ENCODE results near the gene CDSN. TPM values are rescaled to one million over a fixed set of nuclear protein-coding genes. Genes with fewer than 3 reads are reported as not detected.
"Not testable (repeated sequence)": the region's sequence is repeated elsewhere in the genome, so short reads cannot be mapped to it uniquely, and the experiment has no call there.

CDSN gene, protein sequence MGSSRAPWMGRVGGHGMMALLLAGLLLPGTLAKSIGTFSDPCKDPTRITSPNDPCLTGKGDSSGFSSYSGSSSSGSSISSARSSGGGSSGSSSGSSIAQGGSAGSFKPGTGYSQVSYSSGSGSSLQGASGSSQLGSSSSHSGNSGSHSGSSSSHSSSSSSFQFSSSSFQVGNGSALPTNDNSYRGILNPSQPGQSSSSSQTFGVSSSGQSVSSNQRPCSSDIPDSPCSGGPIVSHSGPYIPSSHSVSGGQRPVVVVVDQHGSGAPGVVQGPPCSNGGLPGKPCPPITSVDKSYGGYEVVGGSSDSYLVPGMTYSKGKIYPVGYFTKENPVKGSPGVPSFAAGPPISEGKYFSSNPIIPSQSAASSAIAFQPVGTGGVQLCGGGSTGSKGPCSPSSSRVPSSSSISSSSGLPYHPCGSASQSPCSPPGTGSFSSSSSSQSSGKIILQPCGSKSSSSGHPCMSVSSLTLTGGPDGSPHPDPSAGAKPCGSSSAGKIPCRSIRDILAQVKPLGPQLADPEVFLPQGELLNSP
- not detected in 3 replicates for total RNA-seq

DNA sequence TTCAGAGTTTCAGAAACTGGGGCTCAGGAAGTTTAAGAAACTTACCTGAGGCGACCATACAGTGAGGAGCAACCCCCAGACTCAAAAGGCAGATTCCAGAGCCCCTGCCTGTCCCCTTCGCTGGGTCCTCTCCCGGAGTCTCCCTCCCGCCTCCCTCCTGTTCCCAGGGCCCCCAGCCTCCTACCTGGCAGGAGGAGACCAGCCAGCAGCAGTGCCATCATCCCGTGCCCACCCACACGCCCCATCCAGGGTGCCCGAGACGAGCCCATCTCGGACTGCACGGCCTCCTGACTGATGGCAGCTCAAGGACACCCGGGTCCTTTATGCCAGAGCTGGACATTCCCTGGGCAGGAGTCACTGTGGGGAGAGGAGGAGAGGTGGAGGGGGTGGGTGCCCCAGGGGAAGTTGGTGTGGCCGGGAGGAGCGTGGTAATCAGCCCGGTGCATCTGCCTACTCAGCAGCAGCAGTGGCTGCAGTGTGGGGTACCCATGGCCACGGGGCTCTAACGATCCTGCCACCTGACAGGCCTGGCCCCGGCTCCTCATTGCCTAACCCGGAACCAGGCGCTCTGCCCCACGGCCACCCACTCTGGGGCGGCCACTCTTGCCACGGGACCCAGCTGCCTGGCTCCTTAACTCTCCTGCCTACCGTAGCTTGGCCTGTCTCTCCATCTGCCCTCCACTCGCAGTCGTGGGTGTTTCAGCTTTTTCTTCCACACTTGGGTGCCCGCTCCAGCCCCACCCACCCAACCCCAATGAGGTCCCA, at the start of gene CDSN:
Gene CDSN (minus strand): TSS at position 296 of the 765 bp plus-strand sequence. CDS start 27 bp downstream, at position 269.
- DNase-seq (ENCODE audit: low spot score in 2 of 2, unreplicated experiment in 2 of 2): no peak
- H3K4me3 Mint-ChIP-seq: no peak within 1 kb of the TSS
- H3K36me3 Mint-ChIP-seq: no peaks in the 10 kb centered on the region
- peaks cover 20% of the 10 kb centered on the region for H3K27me3 Mint-ChIP-seq (ENCODE audit: low read depth)
- TF ChIP-seq, protein P1, sequence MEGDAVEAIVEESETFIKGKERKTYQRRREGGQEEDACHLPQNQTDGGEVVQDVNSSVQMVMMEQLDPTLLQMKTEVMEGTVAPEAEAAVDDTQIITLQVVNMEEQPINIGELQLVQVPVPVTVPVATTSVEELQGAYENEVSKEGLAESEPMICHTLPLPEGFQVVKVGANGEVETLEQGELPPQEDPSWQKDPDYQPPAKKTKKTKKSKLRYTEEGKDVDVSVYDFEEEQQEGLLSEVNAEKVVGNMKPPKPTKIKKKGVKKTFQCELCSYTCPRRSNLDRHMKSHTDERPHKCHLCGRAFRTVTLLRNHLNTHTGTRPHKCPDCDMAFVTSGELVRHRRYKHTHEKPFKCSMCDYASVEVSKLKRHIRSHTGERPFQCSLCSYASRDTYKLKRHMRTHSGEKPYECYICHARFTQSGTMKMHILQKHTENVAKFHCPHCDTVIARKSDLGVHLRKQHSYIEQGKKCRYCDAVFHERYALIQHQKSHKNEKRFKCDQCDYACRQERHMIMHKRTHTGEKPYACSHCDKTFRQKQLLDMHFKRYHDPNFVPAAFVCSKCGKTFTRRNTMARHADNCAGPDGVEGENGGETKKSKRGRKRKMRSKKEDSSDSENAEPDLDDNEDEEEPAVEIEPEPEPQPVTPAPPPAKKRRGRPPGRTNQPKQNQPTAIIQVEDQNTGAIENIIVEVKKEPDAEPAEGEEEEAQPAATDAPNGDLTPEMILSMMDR (IDR thresholded peaks at IDR 0.05; ENCODE audit: unreplicated experiment): no peak
- no peaks in the 10 kb centered on the region for H3K9me3 Mint-ChIP-seq
- peaks cover 27% of the 10 kb centered on the region for H3K4me1 Mint-ChIP-seq
- H3K27ac Mint-ChIP-seq: no peak within 1 kb of the TSS

DNA sequence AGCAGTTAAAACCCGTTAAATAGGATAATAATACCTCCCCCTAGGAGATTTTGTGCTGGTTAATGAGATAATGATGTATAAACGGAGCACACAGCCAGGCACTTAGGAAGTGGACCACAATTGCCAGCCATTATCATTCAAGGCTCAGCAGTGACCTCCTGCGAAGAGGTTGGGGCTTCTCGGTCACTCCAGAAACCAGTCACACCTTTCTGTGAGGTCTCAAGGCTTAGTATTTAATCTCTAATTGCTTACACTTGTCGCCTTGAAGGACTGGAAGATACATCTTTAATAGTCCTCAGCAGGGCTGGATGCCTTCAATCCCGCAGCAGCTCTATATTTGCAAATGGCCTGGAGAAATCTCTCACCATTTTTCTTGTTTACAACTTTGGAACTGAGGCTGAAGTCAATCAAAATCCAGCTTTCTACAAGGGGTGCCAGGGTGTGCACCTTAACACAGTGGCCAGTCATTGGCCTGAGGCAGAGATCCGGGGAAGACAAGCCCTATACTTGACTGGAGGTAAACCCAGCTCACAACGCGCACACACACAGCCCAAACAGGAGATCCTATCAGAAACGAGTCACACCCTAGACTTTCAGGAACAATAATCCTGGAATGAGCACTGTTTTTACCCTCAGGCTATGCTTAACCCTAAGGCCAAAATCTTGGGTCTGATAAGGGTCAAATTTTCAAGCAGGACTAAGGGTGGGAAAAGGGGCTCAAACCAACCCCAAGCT, 49.0 kb upstream of the CDSN start:
- Mint-ChIP-seq H3K27ac (no peak overlapping the region), H3K4me1 (no peaks in the 10 kb centered on the region), H3K9me3 (no peaks in the 10 kb centered on the region), H3K36me3 (no peaks in the 10 kb centered on the region), H3K27me3 (ENCODE audit: low read depth) (peaks cover 42% of the 10 kb centered on the region), H3K4me3 (no peak overlapping the region)
- TF ChIP-seq, protein P1 (IDR thresholded peaks at IDR 0.05; ENCODE audit: unreplicated experiment): no peak
- no peak for DNase-seq (ENCODE audit: low spot score in 2 of 2, unreplicated experiment in 2 of 2)

DNA sequence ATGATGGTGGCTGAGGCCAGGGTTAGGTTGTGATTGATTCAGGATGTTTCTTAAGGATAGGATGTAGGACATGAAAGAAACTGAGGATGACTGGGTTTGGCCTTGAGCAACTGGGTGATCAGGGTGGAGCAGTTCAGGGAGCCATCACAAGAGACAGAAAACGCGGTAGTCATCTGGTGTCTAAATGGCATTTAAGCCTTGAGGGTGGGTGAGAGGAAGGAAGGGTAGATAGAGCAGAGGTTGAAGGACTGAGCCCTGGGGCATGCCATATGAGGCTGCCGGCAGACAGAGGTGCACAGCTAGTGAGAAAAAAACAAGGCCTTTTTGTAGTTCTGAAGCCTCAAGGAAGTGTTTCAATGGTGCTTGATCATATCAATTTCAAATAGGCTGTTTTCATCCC, 48.4 kb upstream of the CDSN start:
- H3K4me3 Mint-ChIP-seq: no peak overlapping the region

DNA sequence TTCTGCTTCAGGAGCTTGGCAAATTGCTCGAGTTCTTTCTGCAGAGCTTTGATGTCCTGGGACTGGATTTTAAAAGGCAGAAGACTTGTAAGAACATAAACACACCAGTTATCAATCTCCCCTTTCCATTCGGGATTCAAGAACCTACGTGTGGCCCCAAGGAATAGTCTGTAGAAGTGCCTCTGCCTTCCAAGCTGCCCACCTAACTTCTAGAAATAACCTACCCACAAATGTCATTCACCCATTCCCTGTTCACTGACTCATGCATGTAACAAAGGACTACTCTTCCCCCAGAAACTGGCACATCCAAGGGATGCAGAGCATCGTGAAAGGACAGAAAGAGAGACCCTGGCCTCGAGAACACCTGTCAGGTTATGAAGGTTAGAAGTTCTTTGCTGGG, 45.7 kb upstream of the CDSN start:
- Mint-ChIP-seq H3K36me3 (no peaks in the 10 kb centered on the region), H3K27ac (no peak overlapping the region), H3K9me3 (no peaks in the 10 kb centered on the region), H3K4me1 (no peaks in the 10 kb centered on the region), H3K27me3 (ENCODE audit: low read depth) (peaks cover 33% of the 10 kb centered on the region), H3K4me3 (no peak overlapping the region)
- TF ChIP-seq, protein P1 (IDR thresholded peaks at IDR 0.05; ENCODE audit: unreplicated experiment): no peak
- no peak for DNase-seq (ENCODE audit: low spot score in 2 of 2, unreplicated experiment in 2 of 2)

More for the DNA sequence above, 48.4 kb upstream of the CDSN start:
- TF ChIP-seq, protein P1 (IDR thresholded peaks at IDR 0.05; ENCODE audit: unreplicated experiment): no peak
- DNase-seq (ENCODE audit: low spot score in 2 of 2, unreplicated experiment in 2 of 2): no peak
- no peak overlapping the region for H3K27ac Mint-ChIP-seq
- H3K27me3 Mint-ChIP-seq (ENCODE audit: low read depth): peaks cover 42% of the 10 kb centered on the region
- no peaks in the 10 kb centered on the region for H3K36me3 Mint-ChIP-seq
- no peaks in the 10 kb centered on the region for H3K4me1 Mint-ChIP-seq
- H3K9me3 Mint-ChIP-seq: no peaks in the 10 kb centered on the region

DNA sequence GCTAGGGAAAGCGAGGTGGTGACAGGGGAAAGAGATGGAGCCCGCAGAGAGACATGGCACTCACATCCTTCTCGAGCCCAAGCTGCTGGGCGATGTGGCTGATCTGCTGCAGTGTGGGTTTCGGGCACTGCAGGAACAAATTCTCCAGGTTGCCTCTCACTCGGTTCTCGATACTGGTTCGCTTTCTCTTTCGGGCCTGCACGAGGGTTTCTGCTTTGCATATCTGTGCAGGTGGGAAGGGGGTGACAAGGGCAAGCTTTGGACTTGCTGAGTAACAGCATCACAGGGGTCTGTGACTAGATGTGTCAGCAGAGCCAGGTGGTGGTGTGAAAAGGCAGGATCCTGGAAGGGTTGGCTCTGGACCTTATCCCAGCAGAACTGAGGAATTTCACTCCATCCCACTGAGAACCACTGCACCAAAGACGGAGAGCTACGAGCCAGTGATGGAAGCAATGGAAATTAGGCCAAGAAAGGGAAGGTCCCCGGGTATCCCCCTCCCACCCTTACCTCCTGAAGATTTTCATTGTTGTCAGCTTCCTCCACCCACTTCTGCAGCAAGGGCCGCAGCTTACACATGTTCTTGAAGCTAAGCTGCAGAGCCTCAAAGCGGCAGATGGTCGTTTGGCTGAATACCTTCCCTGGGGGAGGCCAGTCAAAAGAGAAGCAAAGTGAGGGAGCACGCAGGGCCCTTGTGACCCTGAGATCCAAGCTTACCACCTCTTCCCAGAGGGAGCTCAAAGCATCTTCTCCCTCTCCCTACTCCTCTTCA, 45.0 kb upstream of the CDSN start:
- H3K27ac Mint-ChIP-seq; H3K9me3 Mint-ChIP-seq; DNase-seq (ENCODE audit: low spot score in 2 of 2, unreplicated experiment in 2 of 2); H3K4me3 Mint-ChIP-seq; H3K4me1 Mint-ChIP-seq; H3K36me3 Mint-ChIP-seq: not testable (repeated sequence)
- H3K27me3 Mint-ChIP-seq (ENCODE audit: low read depth): peaks cover 29% of the 10 kb centered on the region

DNA sequence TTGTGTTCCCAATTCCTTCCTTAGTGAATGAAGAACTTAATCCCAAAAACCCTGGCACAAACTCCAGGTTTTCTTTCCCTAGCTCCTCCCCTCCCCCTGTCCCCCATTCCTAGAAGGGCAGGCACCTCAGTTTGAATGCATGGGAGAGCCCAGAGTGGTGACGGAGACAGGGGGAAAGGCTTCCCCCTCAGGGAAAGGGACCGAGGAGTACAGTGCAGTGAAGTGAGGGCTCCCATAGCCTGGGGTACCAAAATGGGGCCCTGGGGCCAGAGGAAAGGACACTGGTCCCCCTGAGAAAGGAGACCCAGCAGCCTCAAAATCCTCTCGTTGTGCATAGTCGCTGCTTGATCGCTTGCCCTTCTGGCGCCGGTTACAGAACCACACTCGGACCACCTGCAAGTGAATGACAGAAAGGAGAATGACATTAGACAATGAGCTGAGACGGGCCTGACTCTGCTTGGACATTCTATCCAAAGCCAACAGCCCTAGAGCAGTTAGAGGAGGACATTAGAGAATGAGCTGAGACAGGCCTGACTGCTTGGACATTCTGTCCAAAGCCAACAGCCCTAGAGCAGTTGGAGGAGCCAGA, 44.3 kb upstream of the CDSN start:
- not testable (repeated sequence) for H3K9me3 Mint-ChIP-seq; H3K36me3 Mint-ChIP-seq; DNase-seq (ENCODE audit: low spot score in 2 of 2, unreplicated experiment in 2 of 2); H3K4me3 Mint-ChIP-seq; H3K27ac Mint-ChIP-seq; H3K4me1 Mint-ChIP-seq
- H3K27me3 Mint-ChIP-seq (ENCODE audit: low read depth): peaks cover 22% of the 10 kb centered on the region
